ENCODE measurements around the gene ADISSP. TPM values are rescaled to one million over a fixed set of nuclear protein-coding genes. Genes with fewer than 3 reads are reported as not detected.

ADISSP gene
- total and polyA plus RNA-seq, 2 donors (not counting 1 experiment from before 2014, with no cell fraction given): 18.4 to 28.8 TPM

DNA sequence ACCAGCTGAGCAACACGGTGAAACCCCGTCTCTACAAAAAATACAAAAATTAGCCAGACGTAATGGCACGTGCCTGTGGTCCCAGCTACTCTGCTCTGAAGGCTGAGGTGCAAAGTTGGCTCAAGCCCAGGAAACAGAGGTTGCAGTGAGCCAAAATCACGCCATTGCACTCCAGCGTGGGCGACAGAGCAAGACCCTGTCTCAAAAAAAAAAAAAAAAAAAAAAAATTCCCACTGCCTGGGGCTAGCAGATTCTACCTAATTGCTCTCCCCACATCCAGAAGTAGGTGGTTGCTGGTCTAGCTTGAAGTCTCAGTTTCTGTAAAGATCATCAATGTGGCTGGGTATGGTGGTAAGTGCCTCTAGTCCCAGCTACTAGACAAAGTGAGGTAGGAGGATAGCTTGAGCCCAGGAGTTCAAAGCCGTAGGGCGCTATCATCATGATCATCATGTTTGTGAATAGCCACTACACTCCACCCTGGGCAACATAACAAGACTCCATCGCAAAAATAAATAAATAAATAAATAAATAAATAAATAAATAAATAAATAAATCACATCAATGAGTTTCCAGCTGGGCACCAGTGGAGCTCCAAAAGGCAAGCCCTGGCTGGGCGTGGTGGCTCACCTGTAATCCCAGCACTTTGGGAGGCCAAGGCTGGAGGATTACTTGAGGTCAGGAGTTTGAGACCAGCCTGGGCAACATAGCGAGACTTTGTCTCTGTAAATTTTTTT is 46.5 kb upstream of the ADISSP start:
- Histone ChIP-seq H3K27ac (ENCODE audit: low read length in 2 of 2) (no peak overlapping the region), H3K9me3 (ENCODE audit: control extremely low read depth in 1 of 3, control insufficient read depth in 2 of 3, insufficient read depth in 1 of 3, low read length in 2 of 3) (no peaks in the 10 kb centered on the region), H3K4me3 (ENCODE audit: control extremely low read depth in 1 of 5, extremely low read depth in 1 of 5, insufficient read depth in 1 of 5, low read depth in 2 of 5, low read length in 4 of 5) (no peak overlapping the region), H3K4me1 (ENCODE audit: control insufficient read depth in 2 of 2, insufficient read depth in 2 of 2, low read length in 2 of 2) (peaks cover 8 to 15% of the 10 kb centered on the region in 2 donors), H3K79me2 (ENCODE audit: control insufficient read depth, insufficient read depth, low read length) (no peaks in the 10 kb centered on the region), H3K4me2 (replicated peaks; ENCODE audit: low read depth, low read length, poor library complexity, severe bottlenecking) (no peak overlapping the region), H4K20me1 (ENCODE audit: control insufficient read depth, insufficient read depth, low read length, poor library complexity, severe bottlenecking) (no peaks in the 10 kb centered on the region), H3K27me3 (replicated peaks in 1 of 4; ENCODE audit: control extremely low read depth in 1 of 4, control insufficient read depth in 3 of 4, insufficient read depth in 4 of 4, low read length in 3 of 4) (no peaks in the 10 kb centered on the region), H3K36me3 (replicated peaks in 1 of 2; ENCODE audit: control extremely low read depth in 1 of 2, control insufficient read depth in 1 of 2, extremely low read depth in 1 of 2, insufficient read depth in 2 of 2, low read length in 1 of 2) (no peaks in the 10 kb centered on the region), H3K9ac (ENCODE audit: low read length) (no peak overlapping the region), H2AFZ (ENCODE audit: insufficient read depth, low read depth, low read length, poor library complexity, severe bottlenecking) (no peak overlapping the region)
- WGBS (ENCODE audit: insufficient coverage): 90% methylated on average over 7 of the region's 12 CpGs
- intact Hi-C loops (cut with micrococcal nuclease): no loop called here
- TF ChIP-seq, protein P1, sequence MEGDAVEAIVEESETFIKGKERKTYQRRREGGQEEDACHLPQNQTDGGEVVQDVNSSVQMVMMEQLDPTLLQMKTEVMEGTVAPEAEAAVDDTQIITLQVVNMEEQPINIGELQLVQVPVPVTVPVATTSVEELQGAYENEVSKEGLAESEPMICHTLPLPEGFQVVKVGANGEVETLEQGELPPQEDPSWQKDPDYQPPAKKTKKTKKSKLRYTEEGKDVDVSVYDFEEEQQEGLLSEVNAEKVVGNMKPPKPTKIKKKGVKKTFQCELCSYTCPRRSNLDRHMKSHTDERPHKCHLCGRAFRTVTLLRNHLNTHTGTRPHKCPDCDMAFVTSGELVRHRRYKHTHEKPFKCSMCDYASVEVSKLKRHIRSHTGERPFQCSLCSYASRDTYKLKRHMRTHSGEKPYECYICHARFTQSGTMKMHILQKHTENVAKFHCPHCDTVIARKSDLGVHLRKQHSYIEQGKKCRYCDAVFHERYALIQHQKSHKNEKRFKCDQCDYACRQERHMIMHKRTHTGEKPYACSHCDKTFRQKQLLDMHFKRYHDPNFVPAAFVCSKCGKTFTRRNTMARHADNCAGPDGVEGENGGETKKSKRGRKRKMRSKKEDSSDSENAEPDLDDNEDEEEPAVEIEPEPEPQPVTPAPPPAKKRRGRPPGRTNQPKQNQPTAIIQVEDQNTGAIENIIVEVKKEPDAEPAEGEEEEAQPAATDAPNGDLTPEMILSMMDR (IDR thresholded peaks at IDR 0.05): no peak
- TF ChIP-seq EZH2 (IDR thresholded peaks at IDR 0.05; ENCODE audit: borderline replicate concordance, insufficient read depth, low read depth, low read length, poor library complexity, severe bottlenecking): no peak
- no peak overlapping the region for H3K27ac Mint-ChIP-seq
- no peak for DNase-seq
- no peaks in the 10 kb centered on the region for H3K27me3 Mint-ChIP-seq
- H3K4me1 Mint-ChIP-seq: peaks cover 14% of the 10 kb centered on the region
- H3K4me3 Mint-ChIP-seq: no peak overlapping the region
- POLR2A ChIA-PET: interaction anchor here (0.8 kb wide), 2 partner anchors 34 to 46 kb away, joined by 3 read pairs; partner anchors contain the start of gene ADISSP
- CTCF ChIA-PET: interaction anchor here (1.0 to 2.4 kb wide), 2 partner anchors 28 to 46 kb away, joined by 3 to 11 read pairs; partner anchors contain the start of genes ADISSP and CENPB
- no peaks in the 10 kb centered on the region for H3K9me3 Mint-ChIP-seq (ENCODE audit: insufficient read depth)
- no peak for ATAC-seq (ENCODE audit: low read depth)

Measured in B cell (primary cell).